Hepatic stellate cell (primary cell): Measurements from ENCODE around the gene TADA1.
"Not testable (repeated sequence)": the region's sequence is repeated elsewhere in the genome, so short reads cannot be mapped to it uniquely, and the experiment has no call there.

Source experiments
- DNase-seq: peaks from one replicate; pipeline ENCODE4 v3.0.0; 2011; ENCODE audit warnings: low spot score

The TADA1 gene

GRCh38 chr1:166843769-166844596, 32.1 kb downstream of the TADA1 start:
- DNase-seq, result peak; percentile 34

- DNase-seq, result no peak
These were observed 32.7 kb downstream of the TADA1 start for GRCh38 chr1:166843322-166843721.

GRCh38 chr1:166840309-166841274, 35.5 kb downstream of the TADA1 start:
- DNase-seq, result peak; percentile 38

- peak; percentile 27 for DNase-seq
These were observed 36.3 kb downstream of the TADA1 start for GRCh38 chr1:166839600-166840308.

- peak; percentile 89 for DNase-seq
These were observed 37.1 kb downstream of the TADA1 start, which contains the start of gene POGK for GRCh38 chr1:166838766-166839599. Gene POGK (plus strand): TSS chr1:166839475. CDS start chr1:166840957, 1,482 bp downstream.

GRCh38 chr1:166836733-166837132, 39.3 kb downstream of the TADA1 start:
- DNase-seq, result no peak

GRCh38 chr1:166829762-166830161, 46.3 kb downstream of the TADA1 start:
- not testable (repeated sequence) for DNase-seq

GRCh38 chr1:166827426-166827825, 48.6 kb downstream of the TADA1 start:
- DNase-seq, result no peak

GRCh38 chr1:166822385-166822784, 53.7 kb downstream of the TADA1 start:
- DNase-seq, result no peak

- DNase-seq, result no peak
These were observed 56.1 kb downstream of the TADA1 start for GRCh38 chr1:166819974-166820373.

- DNase-seq, result no peak
These were observed 61.5 kb downstream of the TADA1 start for GRCh38 chr1:166814611-166815010.

GRCh38 chr1:166813508-166814223, 62.4 kb downstream of the TADA1 start:
- no peak for DNase-seq

- DNase-seq, result no peak
These were observed 64.4 kb downstream of the TADA1 start for GRCh38 chr1:166811691-166812090.

- DNase-seq, result no peak
These were observed 67.1 kb downstream of the TADA1 start for GRCh38 chr1:166808952-166809351.
